Smooth muscle cell (in vitro differentiated cells): ENCODE results near the gene NONO. TPM values are rescaled to one million over a fixed set of nuclear protein-coding genes. Genes with fewer than 3 reads are reported as not detected.

Experiments used
- polyA plus RNA-seq: library from polyadenylated mRNA; unstranded; fragments of >200 nt; fragmentation: Nextera tagmentation; extraction: Ambion mirVana; gene quantifications from 2 replicates; pipeline ENCODE4 v1.2.1, GENCODE V29; 2016
- total RNA-seq: library from RNA; depleted of rRNA; stranded (reverse); fragments of >200 nt; gene quantifications from 2 replicates; pipeline ENCODE4 v1.2.3, GENCODE V29; 2014

The NONO gene
- total and polyA plus RNA-seq, 2 experiments from 2014 or later: 192 to 256 TPM

Other genes with a start within 250 kb of the NONO start
- gene SNX12, start 215.3 kb upstream of the NONO start, total RNA-seq: 27.4 and 27.6 TPM in 2 replicates
- 6.4 and 11.8 TPM in 2 replicates for gene SNX12, start 215.3 kb upstream of the NONO start, polyA plus RNA-seq
- 3.9 and 4.1 TPM in 2 replicates for gene FOXO4, start 187.8 kb upstream of the NONO start, total RNA-seq
- gene FOXO4, start 187.8 kb upstream of the NONO start, polyA plus RNA-seq: 2.1 and 3.4 TPM in 2 replicates
- not detected in 2 replicates for gene CXorf65, start 176.9 kb upstream of the NONO start, total RNA-seq
- gene CXorf65, start 176.9 kb upstream of the NONO start, polyA plus RNA-seq: not detected in 2 replicates
- not detected in 2 replicates for gene IL2RG, start 172.1 kb upstream of the NONO start, total RNA-seq
- not detected in 2 replicates for gene IL2RG, start 172.1 kb upstream of the NONO start, polyA plus RNA-seq
- 19.6 and 25.4 TPM in 2 replicates for gene MED12, start 165.0 kb upstream of the NONO start, total RNA-seq
- gene MED12, start 165.0 kb upstream of the NONO start, polyA plus RNA-seq: 11.8 and 13.6 TPM in 2 replicates
- 0.13 and 0.40 TPM in 2 replicates for gene NLGN3, start 138.8 kb upstream of the NONO start, total RNA-seq
- 0.18 and 1.5 TPM in 2 replicates for gene NLGN3, start 138.8 kb upstream of the NONO start, polyA plus RNA-seq
- not detected in 2 replicates for gene GJB1, start 60.4 kb upstream of the NONO start, total RNA-seq
- gene GJB1, start 60.4 kb upstream of the NONO start, polyA plus RNA-seq: not detected in 2 replicates
- gene ZMYM3, start 29.5 kb upstream of the NONO start, total RNA-seq: 26.9 and 29.5 TPM in 2 replicates
- 9.0 and 10.5 TPM in 2 replicates for gene ZMYM3, start 29.5 kb upstream of the NONO start, polyA plus RNA-seq
- 2.0 and 3.1 TPM in 2 replicates for gene ITGB1BP2, start 18.1 kb downstream of the NONO start, total RNA-seq
- gene ITGB1BP2, start 18.1 kb downstream of the NONO start, polyA plus RNA-seq: 0.96 TPM in 1 of 2 replicates, not detected in the other
- gene TAF1, start 82.7 kb downstream of the NONO start, total RNA-seq: 14.0 and 20.3 TPM in 2 replicates
- 2.7 and 3.2 TPM in 2 replicates for gene TAF1, start 82.7 kb downstream of the NONO start, polyA plus RNA-seq
- 67.4 and 79.3 TPM in 2 replicates for gene OGT, start 249.5 kb downstream of the NONO start, total RNA-seq
- 13.2 and 22.5 TPM in 2 replicates for gene OGT, start 249.5 kb downstream of the NONO start, polyA plus RNA-seq